HCT116 (cell line): Measurements from ENCODE around the gene PXDN.

Experiments
- ATF3 ChIP-seq: IDR thresholded peaks from 2 replicates; pipeline ENCODE4 v1.6.1; 2012
- CBX3 ChIP-seq: IDR thresholded peaks from 2 replicates; pipeline ENCODE4 v1.6.1; 2012; ENCODE audit warnings: low read depth
- CEBPB ChIP-seq: IDR thresholded peaks from 2 replicates; pipeline ENCODE4 v1.6.1; 2012; ENCODE audit warnings: low read depth
- CTCF ChIP-seq, 3 experiments: fragments of 200-600 bp in 1 of 3; sonication (generic) in 1 of 3; IDR thresholded peaks in 2 of 3; conservative IDR thresholded peaks in 1 of 3; 2 replicates each; pipeline ENCODE4 v1.5.1; 2012 to 2017; ENCODE audit warnings: low read depth in 2 of 3, low read length in 2 of 3, antibody characterized with exemption in 1 of 3, borderline replicate concordance in 1 of 3, control low read depth in 1 of 3, mild to moderate bottlenecking in 1 of 3, mixed read lengths in 1 of 3, mixed run types in 1 of 3, moderate library complexity in 1 of 3; ENCODE audit not compliant: insufficient read depth in 1 of 3
- EZH2phosphoT487 ChIP-seq: fragments of 200-600 bp; IDR thresholded peaks from 2 replicates; pipeline ENCODE4 v1.6.1; 2018; ENCODE audit warnings: antibody characterized with exemption, borderline replicate concordance
- POLR2A ChIP-seq: IDR thresholded peaks from 2 replicates; pipeline ENCODE4 v1.7.0; 2011; ENCODE audit warnings: borderline replicate concordance; ENCODE audit not compliant: insufficient read depth, insufficient read length; ENCODE audit errors: extremely low read depth
- POLR2AphosphoS5 ChIP-seq: IDR thresholded peaks from 2 replicates; pipeline ENCODE4 v1.6.1; 2011; ENCODE audit warnings: mild to moderate bottlenecking, low read depth, low read length, moderate library complexity
- SP1 ChIP-seq: IDR thresholded peaks from 2 replicates; pipeline ENCODE4 v1.6.1; 2012; ENCODE audit warnings: low read depth
- SRF ChIP-seq: IDR thresholded peaks from 2 replicates; pipeline ENCODE4 v1.6.1; 2012; ENCODE audit warnings: low read depth
- TCF7L2 ChIP-seq: IDR thresholded peaks from 2 replicates; pipeline ENCODE4 v1.7.0; 2011; ENCODE audit warnings: borderline replicate concordance, inconsistent platforms; ENCODE audit not compliant: insufficient read depth, insufficient read length; ENCODE audit errors: extremely low read depth
- YY1 ChIP-seq: IDR thresholded peaks from 2 replicates; pipeline ENCODE4 v1.6.1; 2011; ENCODE audit warnings: low read length, low read depth, moderate library complexity, mild to moderate bottlenecking; ENCODE audit not compliant: insufficient replicate concordance; ENCODE audit errors: extremely low read depth

GRCh38 chr2:1777156-1777555 is 32.8 kb upstream of the PXDN start:
- TF ChIP-seq CEBPB (no peak), CTCF (IDR thresholded peaks at IDR 0.05 in 2 of 3, conservative IDR thresholded peaks at IDR 0.05 in 1 of 3; ENCODE audit: borderline replicate concordance in 1 of 3, insufficient read depth in 1 of 3, low read depth in 2 of 3, low read length in 2 of 3) (no peak), YY1 (no peak), POLR2A (no peak), CBX3 (no peak), POLR2AphosphoS5 (no peak), ATF3 (no peak), TCF7L2 (no peak), EZH2phosphoT487 (no peak), SP1 (no peak), SRF (no peak)
